Stimulated activated CD8-positive, alpha-beta memory T cell treated with anti-CD3 and anti-CD28 coated beads, Interleukin-4, amount 100 ng/mL, for 24 hours (primary cell): ENCODE results near the gene ZNF582.
"Not testable (repeated sequence)": the region's sequence is repeated elsewhere in the genome, so short reads cannot be mapped to it uniquely, and the experiment has no call there.

ENCODE experiments used
- DNase-seq: peaks from one replicate; pipeline ENCODE4 v3.0.0-alpha.2; 2020; ENCODE audit warnings: low read depth

ZNF582 gene

DNA sequence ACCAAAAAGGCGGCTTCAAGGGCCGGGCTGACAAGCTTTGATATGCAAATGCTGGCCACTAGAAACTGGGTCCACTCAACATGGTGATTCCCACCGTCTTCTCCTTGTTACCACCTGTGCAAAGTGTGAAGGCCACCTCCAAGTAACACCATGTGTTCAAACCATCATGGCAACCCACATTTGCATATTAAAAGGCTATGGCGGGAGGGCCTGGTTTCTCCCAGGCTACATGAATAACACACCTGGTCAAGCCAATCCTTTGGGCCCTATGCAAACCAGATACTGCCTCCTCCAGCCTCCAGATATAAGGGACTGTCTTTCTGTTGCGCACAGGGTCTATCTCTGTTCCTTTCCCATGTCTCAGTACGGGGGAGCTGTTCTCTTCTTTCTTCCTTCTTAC is 42.1 kb downstream of the ZNF582 start:
- DNase-seq, result no peak

DNA sequence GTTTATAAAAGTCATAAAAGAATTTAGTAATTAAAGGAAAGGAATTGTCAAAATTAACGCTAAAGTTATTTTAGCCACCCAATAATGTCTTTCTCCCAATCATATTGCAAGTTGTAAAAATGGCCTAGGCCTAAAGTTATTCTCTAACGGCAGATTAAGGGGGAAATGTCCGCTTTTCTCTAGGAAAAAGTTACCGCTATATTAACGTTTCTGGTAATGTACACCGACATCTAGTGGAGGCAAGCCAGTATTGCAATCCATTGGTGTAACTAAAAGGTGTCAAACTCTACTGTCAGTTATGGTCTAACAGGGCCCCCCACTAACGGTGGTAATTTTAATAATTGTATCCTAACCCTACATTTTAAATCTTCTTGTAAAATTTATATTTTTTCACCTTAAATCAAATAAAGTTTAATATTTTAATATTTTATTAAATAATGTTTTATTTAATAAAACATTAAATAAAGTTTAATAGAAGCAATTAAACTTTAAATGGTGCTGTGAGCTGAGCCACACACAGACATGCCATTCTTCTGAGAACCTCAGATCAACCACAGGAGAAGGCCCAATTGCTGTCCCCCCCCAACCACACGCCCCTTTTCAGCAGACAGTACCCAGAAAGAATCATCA is 42.8 kb downstream of the ZNF582 start:
- DNase-seq, result peak; percentile 25

DNA sequence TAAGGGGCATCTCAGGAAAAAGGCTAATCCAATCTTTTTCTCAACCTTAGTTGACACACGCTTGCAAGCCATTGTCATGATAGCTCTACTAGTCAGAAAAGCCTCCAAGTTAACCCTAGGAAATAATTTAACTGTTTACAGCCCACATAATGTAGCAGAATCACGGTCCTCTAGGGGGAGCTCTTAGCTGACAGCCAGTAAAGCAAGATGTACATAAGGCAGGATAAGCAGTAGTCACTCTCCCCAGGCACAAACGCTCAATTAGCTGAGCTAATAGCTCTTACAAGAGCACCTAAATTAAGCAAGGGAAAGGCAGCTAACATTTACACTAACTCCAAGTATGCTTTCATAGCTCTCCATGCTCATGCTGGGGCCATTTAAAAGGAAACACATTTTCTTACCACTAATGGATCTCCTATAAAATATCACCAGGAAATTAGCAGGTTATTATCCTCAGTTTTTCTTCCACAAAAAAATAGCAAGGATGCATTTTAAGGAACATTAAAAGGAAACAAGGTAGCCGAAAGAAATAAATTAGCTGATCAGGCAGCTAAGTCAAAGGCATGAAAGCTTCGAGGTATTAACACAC is 45.0 kb downstream of the ZNF582 start:
- no peak for DNase-seq

DNA sequence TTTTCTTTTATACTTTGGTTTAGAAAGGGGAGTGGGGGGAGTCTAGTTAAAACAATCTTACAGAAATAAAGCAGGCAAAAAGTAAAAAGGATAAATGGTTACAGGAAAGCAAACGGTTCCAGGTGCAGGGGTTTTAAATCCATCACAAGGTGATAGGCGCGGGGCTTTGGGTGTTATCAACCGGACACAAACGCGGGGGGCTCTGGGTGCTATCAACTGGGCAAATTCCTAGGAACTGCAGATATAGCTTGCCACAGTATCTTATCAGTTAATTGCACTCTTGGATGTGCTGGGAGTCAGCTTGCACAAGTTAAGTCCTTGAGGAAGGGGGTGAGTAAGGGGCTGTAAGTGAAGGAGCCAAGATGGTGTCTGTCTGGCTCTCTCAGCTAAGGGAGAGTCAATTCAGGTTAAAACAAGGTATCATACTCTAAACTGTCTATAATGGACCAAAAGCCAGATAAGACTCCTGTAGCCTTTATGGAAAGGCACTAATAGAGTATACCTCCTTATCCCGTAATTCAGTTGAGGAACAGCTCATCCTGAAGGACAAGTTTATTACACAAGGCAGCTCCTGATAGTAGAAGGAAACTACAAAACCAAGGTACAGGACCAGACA is 46.1 kb downstream of the ZNF582 start:
- no peak for DNase-seq

DNA sequence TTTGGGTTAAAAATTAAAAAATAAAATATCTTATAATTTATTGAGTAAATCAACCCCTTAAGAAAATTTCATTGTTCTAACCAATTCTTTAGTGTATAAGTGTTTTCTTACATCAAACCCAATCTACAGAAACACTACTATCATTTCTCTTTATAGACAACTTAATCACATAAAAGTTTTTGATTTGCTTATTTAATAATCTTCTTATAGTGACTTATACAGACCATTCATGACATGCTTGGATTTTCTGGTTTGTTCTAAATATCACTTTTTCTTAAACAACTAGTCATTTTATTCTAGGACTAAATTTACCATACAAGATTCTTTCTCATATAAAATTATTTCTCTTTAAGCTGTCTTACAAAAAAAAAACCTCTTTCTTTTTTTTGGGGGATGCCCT is 51.4 kb downstream of the ZNF582 start:
- DNase-seq, result no peak

DNA sequence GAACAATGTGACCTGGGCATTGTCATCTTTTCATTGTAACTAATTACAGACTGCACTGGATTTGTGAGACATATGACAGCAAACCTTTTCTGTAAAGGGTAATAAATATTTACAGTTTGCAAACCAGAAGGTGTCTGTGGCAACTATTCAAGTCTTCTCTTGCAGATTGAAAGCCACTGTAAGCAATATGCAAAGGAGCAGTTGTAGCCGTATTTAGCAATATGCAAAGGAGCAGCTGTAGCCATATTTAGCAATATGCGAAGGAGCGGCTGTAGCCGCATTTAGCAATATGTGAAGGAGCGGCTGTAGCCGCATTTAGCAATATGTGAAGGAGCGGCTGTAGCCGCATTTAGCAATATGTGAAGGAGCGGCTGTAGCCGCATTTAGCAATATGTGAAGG is 54.3 kb downstream of the ZNF582 start:
- DNase-seq, result not testable (repeated sequence)

DNA sequence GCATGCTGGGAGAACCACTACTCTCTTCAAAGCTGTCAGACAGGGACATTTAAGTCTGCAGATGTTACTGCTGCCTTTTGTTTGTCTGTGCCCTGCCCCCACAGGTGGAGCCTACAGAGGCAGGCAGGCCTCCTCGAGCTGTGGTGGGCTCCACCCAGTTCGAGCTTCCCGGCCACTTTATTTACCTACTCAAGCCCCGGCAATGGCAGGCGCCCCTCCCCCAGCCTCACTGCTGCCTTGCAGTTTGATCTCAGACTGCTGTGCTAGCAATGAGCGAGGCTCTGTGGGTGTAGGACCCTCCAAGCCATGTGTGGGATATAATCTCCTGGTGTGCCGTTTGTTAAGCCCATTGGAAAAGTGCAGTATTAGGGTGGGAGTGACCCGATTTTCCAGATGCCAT is 56.3 kb downstream of the ZNF582 start:
- DNase-seq, result not testable (repeated sequence)

DNA sequence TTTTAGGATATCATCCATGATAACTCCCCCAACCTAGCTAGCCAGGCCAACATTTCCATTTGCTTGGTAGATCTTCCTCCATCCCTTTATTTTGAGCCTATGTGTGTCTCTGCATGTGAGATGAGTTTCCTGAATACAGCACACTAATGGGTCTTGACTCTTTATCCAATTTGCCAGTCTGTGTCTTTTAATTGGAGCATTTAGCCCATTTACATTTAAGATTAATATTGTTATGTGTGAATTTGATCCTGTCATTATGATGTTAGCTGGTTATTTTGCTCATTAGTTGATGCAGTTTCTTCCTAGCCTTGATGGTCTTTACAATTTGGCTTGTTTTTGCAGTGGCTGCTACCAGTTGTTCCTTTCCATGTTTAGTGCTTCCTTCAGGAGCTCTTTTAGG is 58.0 kb downstream of the ZNF582 start:
- DNase-seq, result not testable (repeated sequence)

DNA sequence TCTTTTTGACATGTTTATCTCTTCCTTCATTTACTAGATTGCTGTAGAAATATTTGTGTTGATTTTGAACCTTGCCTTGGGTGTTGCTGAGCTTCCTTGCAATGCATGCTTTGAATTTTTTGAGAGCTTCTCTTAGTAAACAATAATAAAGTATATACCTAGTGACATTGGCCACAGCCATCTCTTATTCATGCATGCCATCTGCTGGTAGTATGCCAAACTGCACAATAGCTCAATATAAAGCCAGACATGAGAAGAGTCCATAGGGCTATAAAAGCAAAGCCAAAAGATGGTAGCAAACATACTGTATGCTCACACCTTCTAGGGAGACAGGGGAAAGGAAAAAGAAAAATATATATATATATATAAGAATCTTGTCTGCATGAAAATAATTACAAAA is 59.8 kb downstream of the ZNF582 start:
- no peak for DNase-seq
